Ishikawa (cell line): ENCODE results near the gene NFATC1.

ENCODE experiments used
- CEBPB ChIP-seq: IDR thresholded peaks from 2 replicates; pipeline ENCODE4 v1.6.1; 2012
- CREB1 ChIP-seq: IDR thresholded peaks from 2 replicates; pipeline ENCODE4 v1.6.1; 2012; ENCODE audit warnings: low read depth
- EGR1 ChIP-seq: IDR thresholded peaks from 2 replicates; pipeline ENCODE4 v1.6.1; 2012
- EP300 ChIP-seq: IDR thresholded peaks from 2 replicates; pipeline ENCODE4 v1.6.1; 2012; ENCODE audit warnings: borderline replicate concordance
- FOXM1 ChIP-seq: IDR thresholded peaks from 2 replicates; pipeline ENCODE4 v1.6.1; 2012; ENCODE audit warnings: low read depth, borderline replicate concordance
- NFIC ChIP-seq: IDR thresholded peaks from 2 replicates; pipeline ENCODE4 v1.6.1; 2012
- RAD21 ChIP-seq: IDR thresholded peaks from 2 replicates; pipeline ENCODE4 v1.6.1; 2012; ENCODE audit warnings: low read depth
- TAF1 ChIP-seq: IDR thresholded peaks from 2 replicates; pipeline ENCODE4 v1.6.1; 2012; ENCODE audit warnings: low read depth, mild to moderate bottlenecking
- TCF12 ChIP-seq: IDR thresholded peaks from 2 replicates; pipeline ENCODE4 v1.6.1; 2012; ENCODE audit warnings: low read depth
- TEAD4 ChIP-seq: IDR thresholded peaks from 2 replicates; pipeline ENCODE4 v1.6.1; 2012
- YY1 ChIP-seq: IDR thresholded peaks from 2 replicates; pipeline ENCODE4 v1.6.1; 2012; ENCODE audit warnings: low read depth
- ZBTB7A ChIP-seq: IDR thresholded peaks from 2 replicates; pipeline ENCODE4 v1.6.1; 2012; ENCODE audit warnings: low read depth
- TF ChIP-seq, protein P1 (sequence below): IDR thresholded peaks from 2 replicates; pipeline ENCODE4 v1.6.1; 2012; ENCODE audit warnings: low read depth, mild to moderate bottlenecking
- TF ChIP-seq, protein P2 (sequence below): IDR thresholded peaks from 2 replicates; pipeline ENCODE4 v1.6.1; 2012
- TF ChIP-seq, protein P3 (sequence below): IDR thresholded peaks from 2 replicates; pipeline ENCODE4 v1.6.1; 2012

The NFATC1 gene

DNA sequence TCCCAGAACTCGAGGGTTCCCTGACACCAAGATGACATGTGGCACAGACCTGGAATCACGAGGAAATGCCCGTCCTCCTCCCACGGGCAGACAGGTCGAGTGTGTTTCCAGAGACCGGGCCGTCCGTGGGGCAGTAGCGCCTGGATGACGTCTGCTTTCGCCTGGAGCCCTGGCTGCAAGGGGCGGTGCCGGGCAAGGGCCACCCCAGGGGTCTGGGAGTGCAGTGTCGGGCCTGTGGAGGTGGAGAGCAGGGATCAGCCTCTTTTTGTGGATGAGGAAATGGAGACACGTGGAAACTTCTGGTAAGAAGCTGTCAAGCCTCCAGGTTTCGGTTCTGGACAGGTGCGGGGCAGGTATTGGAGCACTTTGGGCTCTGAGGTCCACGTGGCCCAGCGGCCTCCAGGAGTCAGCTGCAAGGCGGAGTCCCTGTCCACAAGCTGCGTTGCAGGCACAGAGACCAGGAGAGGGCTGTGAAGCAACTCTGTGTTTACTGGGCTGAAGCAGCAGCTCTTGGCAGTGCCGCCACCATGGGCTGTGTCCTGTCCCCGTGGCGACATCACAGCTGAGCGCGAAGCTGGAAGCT is 25.6 kb downstream of the NFATC1 start:
- TF ChIP-seq ZBTB7A (no peak), CEBPB (no peak), TCF12 (no peak), YY1 (no peak), EP300 (no peak), TAF1 (no peak), CREB1 (no peak), FOXM1 (no peak), NFIC (no peak), TEAD4 (no peak), EGR1 (no peak), RAD21 (no peak)
- TF ChIP-seq, protein P1, sequence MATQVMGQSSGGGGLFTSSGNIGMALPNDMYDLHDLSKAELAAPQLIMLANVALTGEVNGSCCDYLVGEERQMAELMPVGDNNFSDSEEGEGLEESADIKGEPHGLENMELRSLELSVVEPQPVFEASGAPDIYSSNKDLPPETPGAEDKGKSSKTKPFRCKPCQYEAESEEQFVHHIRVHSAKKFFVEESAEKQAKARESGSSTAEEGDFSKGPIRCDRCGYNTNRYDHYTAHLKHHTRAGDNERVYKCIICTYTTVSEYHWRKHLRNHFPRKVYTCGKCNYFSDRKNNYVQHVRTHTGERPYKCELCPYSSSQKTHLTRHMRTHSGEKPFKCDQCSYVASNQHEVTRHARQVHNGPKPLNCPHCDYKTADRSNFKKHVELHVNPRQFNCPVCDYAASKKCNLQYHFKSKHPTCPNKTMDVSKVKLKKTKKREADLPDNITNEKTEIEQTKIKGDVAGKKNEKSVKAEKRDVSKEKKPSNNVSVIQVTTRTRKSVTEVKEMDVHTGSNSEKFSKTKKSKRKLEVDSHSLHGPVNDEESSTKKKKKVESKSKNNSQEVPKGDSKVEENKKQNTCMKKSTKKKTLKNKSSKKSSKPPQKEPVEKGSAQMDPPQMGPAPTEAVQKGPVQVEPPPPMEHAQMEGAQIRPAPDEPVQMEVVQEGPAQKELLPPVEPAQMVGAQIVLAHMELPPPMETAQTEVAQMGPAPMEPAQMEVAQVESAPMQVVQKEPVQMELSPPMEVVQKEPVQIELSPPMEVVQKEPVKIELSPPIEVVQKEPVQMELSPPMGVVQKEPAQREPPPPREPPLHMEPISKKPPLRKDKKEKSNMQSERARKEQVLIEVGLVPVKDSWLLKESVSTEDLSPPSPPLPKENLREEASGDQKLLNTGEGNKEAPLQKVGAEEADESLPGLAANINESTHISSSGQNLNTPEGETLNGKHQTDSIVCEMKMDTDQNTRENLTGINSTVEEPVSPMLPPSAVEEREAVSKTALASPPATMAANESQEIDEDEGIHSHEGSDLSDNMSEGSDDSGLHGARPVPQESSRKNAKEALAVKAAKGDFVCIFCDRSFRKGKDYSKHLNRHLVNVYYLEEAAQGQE: no peak
- TF ChIP-seq, protein P2, sequence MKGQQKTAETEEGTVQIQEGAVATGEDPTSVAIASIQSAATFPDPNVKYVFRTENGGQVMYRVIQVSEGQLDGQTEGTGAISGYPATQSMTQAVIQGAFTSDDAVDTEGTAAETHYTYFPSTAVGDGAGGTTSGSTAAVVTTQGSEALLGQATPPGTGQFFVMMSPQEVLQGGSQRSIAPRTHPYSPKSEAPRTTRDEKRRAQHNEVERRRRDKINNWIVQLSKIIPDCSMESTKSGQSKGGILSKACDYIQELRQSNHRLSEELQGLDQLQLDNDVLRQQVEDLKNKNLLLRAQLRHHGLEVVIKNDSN: no peak
- TF ChIP-seq, protein P3, sequence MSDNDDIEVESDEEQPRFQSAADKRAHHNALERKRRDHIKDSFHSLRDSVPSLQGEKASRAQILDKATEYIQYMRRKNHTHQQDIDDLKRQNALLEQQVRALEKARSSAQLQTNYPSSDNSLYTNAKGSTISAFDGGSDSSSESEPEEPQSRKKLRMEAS: no peak

DNA sequence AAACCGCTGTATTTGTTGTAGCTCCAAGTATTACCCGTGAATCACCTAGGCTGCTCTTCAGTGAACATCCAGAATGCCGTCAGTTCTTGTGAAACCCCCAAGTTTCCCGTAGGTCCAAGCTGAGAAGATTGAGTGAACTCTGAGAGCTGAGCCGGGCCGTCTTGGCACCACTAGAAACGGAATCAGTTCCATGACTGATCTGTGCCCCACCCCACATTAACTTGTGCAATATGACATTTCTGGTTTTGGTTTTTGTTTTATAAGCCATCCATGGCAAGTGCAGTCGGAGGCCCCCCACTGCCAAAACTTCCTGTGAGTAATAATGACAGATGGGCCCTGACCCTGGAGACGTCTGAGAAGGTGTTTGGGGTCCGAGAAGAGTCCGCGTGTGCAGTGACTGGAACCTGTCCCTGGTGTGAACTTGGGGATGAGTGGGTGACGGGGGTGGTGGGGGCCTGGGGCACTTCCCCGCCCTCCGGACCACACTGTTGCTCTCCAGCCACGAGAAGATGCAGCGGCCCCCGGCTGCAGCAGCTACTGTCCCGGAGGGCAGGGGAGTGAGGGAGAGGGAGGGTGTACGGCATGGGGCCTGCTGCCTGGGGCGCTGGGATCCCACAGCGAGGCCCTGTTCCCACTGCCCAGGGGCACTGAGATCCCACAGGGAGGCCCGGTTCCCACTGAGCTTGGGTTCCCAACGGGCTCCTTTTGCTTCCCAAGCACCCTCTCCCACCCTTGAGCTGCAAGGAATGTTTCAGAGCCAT is 26.5 kb downstream of the NFATC1 start:
- TF ChIP-seq RAD21 (no peak), ZBTB7A (no peak), TEAD4 (no peak), FOXM1 (no peak), EGR1 (no peak), EP300 (no peak), TAF1 (no peak)
- TF ChIP-seq, protein P2: no peak
- TF ChIP-seq, protein P3: no peak
- TF ChIP-seq, protein P1: no peak

DNA sequence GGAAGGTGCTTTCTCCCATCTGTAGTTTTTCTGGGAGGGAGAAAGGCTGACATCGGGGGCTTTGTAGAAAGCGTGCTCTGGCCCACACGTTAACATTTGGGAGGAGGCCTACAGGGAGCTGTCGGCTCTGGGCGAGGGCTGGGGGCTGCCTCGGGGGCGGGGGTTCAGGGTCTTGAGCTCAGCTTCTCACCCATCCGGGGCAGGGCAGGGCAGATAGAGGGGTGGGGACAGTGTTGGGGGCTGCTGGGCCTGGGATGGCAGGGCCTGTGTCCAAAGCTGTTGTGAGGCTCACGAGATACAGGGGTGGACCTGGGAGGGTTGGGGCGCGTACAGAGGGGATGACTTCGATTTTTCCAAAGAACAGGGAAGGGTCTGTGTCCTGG is 27.0 kb downstream of the NFATC1 start:
- TF ChIP-seq, protein P3: no peak
- TF ChIP-seq CREB1 (no peak), CEBPB (no peak), TAF1 (no peak)

DNA sequence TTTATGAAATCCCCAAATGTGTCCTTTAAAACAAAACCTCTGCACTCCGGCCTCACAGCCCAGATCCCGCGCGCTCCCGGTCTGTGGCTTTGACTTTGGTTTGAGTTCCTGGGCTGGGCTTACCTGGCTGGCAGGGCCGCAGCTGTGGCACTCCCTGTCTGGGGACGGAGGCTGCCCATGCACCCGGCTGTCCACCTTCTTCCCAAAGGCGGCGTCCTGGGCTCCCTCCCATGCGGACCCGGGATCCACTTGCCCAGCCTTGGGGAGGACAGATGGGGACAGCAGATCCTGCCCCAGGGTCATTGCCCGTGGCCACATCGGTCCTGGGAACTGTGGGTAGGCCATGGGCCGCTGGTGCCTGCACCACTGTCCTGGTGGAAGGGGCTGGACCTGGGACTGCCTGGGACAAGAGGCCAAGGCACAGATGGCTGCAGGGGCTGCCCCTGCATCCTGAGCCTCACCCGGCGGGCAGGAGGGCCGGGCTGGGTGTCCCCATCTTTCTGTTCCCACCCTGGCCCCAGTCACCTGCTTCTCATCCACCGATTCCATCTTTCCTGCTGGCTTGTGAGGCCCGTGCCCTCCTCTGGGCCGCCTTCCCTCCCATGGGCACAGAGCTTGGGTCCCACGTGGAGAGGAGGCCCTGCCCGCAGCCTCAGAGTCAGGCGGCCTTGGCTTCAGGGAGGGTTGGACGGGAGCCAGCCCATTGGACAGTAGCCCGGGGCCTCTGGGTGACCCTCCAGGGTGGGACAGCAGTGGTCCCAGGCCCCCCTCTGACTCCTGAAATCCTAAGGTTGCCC is 27.7 kb downstream of the NFATC1 start:
- TF ChIP-seq TAF1: no peak
- TF ChIP-seq, protein P2: no peak
- TF ChIP-seq YY1: no peak
- TF ChIP-seq, protein P3: no peak
- no peak for TF ChIP-seq EGR1
- TF ChIP-seq NFIC: no peak
- TF ChIP-seq CREB1: no peak
- TF ChIP-seq TEAD4: no peak
- TF ChIP-seq RAD21: no peak
- no peak for TF ChIP-seq EP300
- TF ChIP-seq ZBTB7A: no peak
